ENCODE data around the gene NDUFAF2. TPM values are rescaled to one million over a fixed set of nuclear protein-coding genes. Genes with fewer than 3 reads are reported as not detected.

The NDUFAF2 gene
- total RNA-seq, result 11.7 and 17.8 TPM in 2 replicates

GRCh38 chr5:60944904-60945812 lies at the start of gene NDUFAF2, which contains the start of gene ERCC8:
Gene NDUFAF2, plus strand, starts transcription at chr5:60945205. Its CDS starts 51 bp downstream, at chr5:60945256.
Gene ERCC8, minus strand, starts transcription at chr5:60945070. Its CDS starts 62 bp downstream, at chr5:60945008.

GRCh38 chr5:61162010-61162831 lies 217.2 kb downstream of the NDUFAF2 start, which contains the start of gene SMIM15:
Gene SMIM15, minus strand, starts transcription at chr5:61162468. Its CDS starts 2,297 bp downstream, at chr5:61160171.

Other genes starting within 250 kb of the NDUFAF2 start
- gene DEPDC1B, start 245.0 kb upstream of the NDUFAF2 start, total RNA-seq, result 1.6 and 3.1 TPM in 2 replicates
- gene ELOVL7, start 100.9 kb upstream of the NDUFAF2 start, total RNA-seq, result 0.09 and 0.22 TPM in 2 replicates
- gene ERCC8, start 135 bp upstream of the NDUFAF2 start, total RNA-seq, result 11.9 and 16.7 TPM in 2 replicates
- 50.8 and 52.3 TPM in 2 replicates for gene SMIM15, start 217.3 kb downstream of the NDUFAF2 start, total RNA-seq